NCI-H2227 (cell line): Measurements from ENCODE around the gene MRPL2.

Experiments
- DNase-seq: peaks from one replicate; lab custom pipeline; 2025; ENCODE audit not compliant: unreplicated experiment; lab: John Stamatoyannopoulos, UW

MRPL2 gene

DNA sequence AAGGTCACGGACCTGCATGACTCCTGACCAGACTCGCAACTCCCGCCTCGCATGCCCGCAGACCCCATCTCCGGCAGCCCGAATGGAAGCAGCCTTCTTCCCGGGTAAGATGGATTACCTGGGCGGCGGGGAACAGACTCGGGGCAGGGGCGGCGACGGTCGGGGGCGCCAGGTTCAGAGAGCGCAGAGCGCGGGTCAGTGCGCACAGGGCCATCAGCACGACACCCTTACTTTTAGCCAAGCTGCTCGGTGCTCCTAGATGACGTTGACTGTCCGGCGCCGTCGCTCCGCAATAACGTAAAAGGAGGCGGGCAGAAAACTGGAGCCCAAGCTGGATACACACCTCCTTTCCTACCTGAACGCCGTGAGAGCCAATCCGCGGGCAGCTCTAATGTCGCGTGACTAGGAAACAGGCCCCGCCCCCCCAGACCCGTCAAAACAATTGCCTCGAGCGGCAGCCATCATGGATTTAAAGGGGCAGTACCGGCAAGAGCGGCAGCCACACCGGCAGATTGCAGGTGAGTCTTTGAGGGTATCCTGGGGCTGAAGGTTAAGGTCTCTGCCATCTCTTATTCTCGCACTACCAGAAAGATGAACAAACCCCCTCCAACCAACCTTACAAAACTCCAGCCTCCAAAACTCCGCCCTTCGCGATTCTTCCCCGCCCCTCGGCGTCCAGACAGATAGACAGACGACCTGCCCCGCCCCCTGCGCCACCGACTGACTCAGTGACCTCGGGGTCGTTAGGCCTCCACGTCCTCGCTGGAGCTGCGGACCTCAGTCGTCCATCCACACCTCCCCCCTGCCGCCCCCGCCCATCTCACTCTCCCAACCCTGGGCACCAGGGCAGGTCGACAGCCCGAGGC lies at the start of gene MRPL2, which contains the start of gene KLC4:
Gene MRPL2 (minus strand): TSS at position 267 of the 866 bp plus-strand sequence. CDS start 53 bp downstream, at position 214.
Gene KLC4 (plus strand): TSS at position 464 of the 866 bp plus-strand sequence. CDS start 1,705 bp downstream, outside the sequence.
- peak; percentile 97 for DNase-seq

DNA sequence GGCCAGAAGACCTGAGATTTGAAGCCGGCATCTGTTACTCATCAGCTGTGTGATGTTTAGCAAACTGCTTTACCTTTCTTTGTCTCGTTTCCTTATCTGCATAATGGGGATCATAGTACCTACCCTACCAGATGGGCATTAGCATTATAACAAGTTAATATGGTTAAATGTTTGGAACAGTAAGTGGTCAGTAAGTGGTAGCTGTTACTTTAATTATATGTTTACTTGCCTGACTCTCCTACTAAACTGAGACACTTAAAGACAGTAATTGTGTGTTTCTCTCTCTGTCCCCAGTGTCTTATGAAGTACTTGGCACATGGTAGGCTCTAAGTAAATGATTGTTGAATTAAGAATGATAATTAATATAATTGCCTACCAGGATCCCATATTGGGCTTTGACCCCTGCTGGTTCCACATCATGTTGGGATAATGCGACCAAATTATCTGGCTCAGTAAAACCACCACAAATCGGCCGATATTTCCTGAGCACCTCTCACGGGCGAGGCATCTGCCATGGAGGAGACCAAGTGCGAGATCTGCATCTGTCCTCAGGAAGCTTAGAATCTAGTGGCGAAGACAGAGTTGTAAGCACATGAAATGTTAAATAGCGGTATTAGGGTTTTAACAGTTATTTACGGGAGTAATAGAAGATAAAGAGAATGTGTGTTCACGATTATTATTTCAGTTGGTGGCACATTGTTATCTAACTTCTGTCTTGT lies 48.3 kb upstream of the MRPL2 start:
- peak; percentile 70 for DNase-seq

DNA sequence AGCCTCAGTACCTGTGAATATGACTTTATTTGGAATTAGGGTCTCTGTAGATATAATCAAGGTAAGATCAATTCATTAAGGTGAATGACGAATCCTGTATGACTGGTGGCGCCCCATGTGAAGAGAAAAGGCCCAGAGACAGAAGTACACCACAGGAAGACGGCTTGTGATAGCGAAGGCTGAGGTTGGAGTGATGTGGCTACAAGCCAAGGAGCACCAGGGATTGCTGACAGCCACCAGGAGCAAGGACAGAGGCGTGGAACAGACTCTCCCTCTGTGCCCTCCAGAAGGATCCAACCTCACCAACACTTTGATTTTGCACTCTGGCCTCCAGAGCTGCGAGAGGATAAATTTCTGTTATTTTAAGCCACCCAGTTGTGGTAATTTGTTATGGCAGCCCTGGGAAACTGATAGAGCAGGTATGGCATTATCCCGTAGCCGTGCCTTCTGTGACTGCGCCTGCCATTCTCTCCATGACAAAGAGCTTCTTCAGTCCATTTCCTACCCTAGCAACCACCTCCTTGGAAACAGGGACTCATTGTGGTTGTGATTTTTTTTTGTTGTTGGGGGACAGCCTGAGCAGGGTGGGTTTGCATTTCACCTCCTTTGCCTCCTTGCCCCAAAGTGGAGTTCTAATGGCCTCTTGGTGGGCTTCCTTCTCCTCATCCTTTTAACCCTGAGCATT lies 46.4 kb upstream of the MRPL2 start:
- no peak for DNase-seq

DNA sequence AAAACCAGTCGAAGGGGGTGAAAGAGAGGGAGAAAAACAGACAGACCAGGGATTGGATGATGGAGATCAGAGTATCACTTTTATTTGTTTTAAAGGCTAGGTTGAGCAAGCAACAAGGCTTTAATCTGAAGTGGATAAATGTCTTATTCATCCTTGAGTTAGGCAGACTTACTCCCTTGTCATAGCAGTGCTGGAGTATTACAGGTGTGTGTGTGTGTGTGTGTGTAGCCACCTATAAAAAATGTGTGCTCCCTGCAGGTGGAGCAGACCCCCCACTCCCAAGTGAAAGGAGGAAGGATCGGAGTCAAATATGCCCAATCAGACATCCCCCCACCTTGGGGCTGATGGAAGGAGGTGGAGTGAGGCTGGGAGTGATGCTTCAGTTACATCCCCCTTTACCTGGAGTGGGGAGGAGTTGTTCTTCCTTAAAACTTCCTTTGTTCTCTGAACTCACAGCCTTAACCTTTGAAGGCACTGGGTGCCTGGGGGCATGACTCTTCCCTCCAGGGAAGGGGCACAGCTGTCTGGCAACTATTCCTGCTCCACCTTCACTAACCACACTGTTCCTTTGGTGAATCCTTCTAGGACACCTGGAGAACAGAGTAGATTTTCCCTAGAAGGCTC lies 44.1 kb upstream of the MRPL2 start:
- no peak for DNase-seq

GRCh38 chr6:43101497-43101896 lies 42.3 kb upstream of the MRPL2 start:
- DNase-seq: no peak

DNA sequence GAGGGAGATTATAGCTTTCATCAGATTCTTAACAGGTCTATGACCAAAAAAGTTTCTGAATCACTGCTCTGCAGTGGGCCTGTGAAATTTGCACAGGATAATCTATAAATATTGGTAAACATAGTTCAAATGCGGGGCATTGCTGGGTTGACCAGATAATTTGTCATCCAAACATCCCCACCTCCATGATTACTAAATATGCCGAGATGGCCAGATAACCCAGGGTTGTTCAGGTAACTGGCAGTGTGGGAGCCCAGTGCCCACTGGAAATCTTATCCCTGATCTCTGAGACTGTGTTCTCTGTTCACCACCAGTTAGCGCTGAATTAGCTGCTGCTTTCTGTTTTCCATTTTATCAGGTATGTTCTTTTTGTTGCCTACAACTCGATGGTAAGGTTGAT lies 38.3 kb upstream of the MRPL2 start:
- DNase-seq: no peak

- no peak for DNase-seq
Measured at GRCh38 chr6:43097098-43097489, 37.9 kb upstream of the MRPL2 start.

DNA sequence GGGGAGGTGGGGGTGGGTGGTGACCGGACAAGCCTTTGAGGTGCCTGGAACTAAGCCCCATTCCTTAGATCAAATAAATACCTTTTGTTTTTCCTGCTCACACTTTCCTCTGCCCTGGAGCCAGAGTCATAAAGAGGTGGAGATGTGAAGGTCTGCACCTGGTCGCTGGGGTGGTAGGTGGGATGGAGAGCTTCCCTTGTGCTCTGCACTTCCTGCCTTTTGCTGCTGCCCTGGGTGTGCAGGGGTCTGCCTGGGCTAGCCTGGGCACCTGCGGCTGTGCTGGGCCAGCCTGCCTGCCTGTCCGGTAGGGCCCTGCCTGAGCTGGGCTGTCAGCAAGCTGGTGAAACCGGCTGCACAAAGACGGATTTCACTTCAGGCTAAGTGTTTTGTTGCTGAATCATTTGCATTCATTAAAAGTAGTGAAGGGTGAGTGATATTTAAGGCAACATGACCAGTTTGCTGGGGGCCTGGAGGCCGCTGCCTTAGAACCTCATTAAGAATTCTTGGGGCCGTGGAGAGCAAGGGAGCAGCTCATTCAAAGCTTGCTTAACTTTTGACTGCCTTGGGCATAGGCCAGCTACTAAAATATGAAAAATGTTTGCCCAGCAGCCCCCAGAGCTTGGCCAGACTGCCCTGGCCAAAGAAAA lies 37.3 kb upstream of the MRPL2 start:
- no peak for DNase-seq

DNA sequence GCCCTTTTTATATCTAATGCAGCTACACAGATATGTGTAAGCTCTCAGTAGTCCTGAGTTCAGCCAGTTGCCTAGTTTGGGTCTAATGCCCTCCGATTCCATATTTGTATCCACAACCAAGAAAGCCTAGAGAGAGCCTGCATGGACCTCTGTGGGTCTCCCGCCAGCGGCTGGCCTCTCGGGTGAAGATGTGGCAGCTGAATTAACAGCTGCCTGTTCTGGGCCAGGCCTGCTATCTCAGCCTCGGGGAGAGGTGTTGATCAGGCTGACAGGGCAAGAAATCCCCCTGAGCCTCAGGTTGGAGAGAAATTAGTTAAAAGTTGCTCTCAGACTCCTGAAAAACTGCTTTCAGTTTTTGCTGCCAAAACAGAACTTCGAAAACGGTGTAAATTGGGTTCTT lies 36.7 kb upstream of the MRPL2 start:
- no peak for DNase-seq

DNA sequence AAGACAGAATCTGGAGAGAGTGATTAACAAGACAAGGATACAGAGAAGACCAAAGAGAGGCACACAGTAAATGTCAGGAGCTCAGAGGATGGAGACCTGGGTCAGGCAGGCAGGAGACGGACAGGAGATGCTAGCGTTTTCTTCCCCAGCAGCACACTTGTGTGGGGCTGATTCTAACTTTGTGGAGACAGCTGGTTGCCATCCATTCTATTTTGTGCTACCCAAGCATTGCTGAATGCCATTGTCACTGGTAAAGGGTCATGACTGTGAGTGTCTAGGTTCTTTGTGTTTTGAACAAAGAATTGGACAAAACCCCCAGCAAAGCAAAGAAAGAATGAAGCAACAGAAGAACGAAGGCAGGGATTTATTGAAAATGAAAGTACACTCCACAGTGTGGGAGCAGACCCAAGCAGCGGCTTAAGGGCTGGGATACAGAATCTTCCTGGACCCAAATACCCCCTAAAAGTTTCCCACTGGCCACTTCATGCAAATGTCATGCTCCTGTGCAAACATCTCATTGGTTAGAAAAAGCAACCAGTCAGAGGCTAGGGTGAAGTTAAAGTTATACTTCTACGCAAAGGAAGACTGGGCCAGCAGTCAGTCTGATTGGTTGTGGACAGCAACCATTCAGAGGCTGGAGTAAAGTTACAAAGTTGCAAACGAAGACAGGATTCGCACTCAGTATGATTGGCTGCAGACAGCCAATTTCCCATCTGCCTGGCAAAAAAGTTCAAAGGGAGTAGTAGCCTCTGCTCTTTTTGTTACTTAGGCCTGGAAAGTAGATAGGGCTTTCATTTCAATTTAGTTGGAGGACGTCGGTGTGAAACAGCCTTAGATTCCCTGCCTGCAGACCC lies 34.4 kb upstream of the MRPL2 start:
- no peak for DNase-seq

- DNase-seq: no peak
Measured at GRCh38 chr6:43092635-43093034, 33.4 kb upstream of the MRPL2 start.

- no peak for DNase-seq
Measured at GRCh38 chr6:43091436-43091991, 32.3 kb upstream of the MRPL2 start.

DNA sequence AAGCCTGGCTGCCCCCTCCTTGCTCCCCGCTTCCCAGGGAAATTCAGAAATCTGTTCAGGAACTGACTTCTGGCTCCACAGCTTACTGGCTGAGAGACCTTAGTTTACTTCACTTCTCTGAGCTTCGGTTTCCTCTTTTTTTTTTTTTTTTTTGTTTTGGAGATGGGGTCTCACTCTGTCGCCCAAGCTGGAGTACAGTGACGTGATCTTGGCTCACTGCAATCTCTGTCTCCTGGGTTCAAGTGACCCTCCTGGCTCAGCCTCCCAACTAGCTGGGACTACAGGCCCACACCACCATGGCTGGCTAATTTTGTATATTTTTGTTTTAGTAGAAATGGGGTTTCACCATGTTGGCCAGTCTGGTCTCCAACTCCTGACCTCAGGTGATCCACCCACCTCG lies 31.8 kb upstream of the MRPL2 start:
- no peak for DNase-seq

DNA sequence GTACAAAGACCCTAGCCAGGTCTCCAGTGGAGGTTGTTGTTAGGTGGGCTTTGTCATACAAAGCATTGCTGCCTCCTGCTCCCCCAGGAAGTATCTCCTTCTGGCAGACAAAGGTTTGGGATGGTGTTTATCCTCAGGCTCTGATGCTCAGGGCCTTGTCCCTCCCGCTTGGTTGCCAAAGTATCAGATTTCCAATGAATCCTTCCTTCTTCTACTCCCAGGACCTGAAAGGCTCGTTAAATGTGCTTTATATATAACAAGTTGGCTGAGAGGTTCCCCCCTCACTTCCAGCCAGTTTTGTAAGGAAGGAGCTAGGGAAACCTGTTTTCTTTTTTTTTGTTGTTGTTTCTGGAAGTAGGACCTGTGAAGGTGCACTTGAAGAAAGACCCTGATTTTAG lies 31.3 kb upstream of the MRPL2 start:
- DNase-seq: no peak

DNA sequence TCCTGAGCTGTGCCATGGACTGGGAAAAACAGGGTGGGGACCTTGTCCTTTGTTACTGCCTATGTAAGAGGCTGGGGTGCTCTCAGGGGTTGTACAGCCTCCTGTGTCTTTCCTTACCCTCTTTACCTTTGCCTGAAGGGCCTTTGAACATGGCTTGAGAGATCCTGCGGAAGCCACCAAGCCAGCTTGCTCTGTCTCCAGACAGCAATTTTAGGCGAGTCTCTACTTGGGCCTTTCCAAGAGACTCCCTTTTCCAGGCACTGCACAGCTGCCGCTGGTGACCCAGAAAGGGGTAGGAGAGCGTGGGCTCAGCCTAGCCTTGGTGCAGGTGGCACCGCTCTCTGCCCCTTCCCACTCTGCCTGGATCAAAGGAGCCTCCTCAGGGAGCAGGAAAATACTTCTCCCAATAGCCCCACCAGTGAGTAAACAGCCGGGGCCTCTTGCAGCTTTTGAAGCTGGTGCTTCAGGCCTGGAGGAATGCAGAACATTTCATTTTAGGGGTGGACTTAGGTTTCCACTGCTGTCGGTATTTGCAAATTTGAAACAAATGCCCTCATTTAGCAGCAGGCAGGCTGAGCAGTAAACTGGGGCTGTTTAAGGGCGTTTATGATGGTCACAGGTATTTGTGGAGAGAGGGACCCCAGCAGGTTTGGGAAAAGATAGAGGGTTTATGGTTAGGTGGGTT lies 30.8 kb upstream of the MRPL2 start:
- no peak for DNase-seq

DNA sequence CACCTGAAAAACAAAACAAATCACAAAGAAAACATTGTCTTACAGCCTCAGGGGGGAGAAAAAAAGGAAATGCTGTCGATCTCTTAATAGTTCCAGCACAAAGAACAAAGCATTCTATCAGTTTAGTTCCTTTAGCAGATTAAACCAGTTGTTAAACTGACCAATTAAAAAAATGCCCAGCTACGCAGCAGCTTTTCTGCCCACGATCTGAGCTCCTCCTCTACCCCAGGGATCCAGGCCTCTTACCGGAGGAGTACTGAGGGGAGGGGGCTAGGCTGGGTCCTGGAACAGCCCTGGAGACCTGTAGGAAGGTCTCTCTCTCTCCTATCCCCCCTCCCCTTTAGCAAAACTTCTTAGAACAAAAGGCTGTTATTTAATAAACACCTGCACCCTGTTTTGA lies 30.2 kb upstream of the MRPL2 start:
- DNase-seq: no peak

DNA sequence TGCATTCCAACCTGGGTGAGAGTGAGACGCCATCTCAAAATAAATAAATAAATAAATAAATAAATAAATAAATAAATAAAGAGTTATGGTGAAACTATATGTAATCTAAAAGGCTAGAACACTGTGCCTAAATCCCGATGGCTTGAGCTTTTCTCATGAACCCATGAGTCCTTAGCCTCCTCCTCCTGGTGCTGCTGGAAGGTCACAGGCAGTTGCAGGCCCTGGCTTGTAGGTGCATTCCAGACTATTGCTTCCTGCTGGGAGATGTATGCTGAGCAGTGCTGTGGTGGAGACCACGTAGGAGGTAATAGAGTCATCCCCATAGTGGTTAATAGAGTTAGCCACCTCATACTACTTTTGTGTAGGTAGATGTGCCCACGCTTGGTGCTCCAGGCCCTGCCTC lies 29.4 kb upstream of the MRPL2 start:
- DNase-seq: no peak

GRCh38 chr6:43086022-43086658 lies 26.9 kb upstream of the MRPL2 start:
- no peak for DNase-seq
